HepG2 (cell line): ENCODE measurements around the gene GSS. TPM values are rescaled to one million over a fixed set of nuclear protein-coding genes. Genes with fewer than 3 reads are reported as not detected.

ENCODE experiments used
- ATAC-seq: fragments of 200-7000 bp; cut with Tn5 transposase; 3 replicates; pipeline ENCODE4 v1.9.1; 2020; ENCODE audit warnings: mild to moderate bottlenecking, moderate library complexity
- BruUV-seq: library from RNA; stranded (reverse); fragments of 400-500 nt; replicated peaks from 2 replicates; lab custom pipeline; 2021; lab: Mats Ljungman, UMichigan
- CTCF ChIA-PET: fragments of 300-600 bp; formaldehyde crosslinking; extraction: SDS; loops from one replicate; lab custom pipeline; 2021; ENCODE audit warnings: low total read pairs, inconsistent platforms, low intra/inter-chr PET ratio; lab: Yijun Ruan, JAX
- POLR2A ChIA-PET: fragments of 350-600 bp; sonication (Branson Sonifier 250); formaldehyde crosslinking; loops from one replicate; lab custom pipeline; 2020; ENCODE audit warnings: antibody characterized with exemption, inconsistent platforms; lab: Yijun Ruan, JAX
- DNase-seq: peaks from one replicate; pipeline ENCODE4 v3.0.0-alpha.2; 2015; ENCODE audit warnings: low spot score
- FAIRE-seq: peaks from 3 replicates; lab custom pipeline; 2011; peaks lifted over from hg19 to GRCh38; lab: Jason Lieb, UNC
- H2AFZ ChIP-seq: one replicate; pipeline ENCODE4 v1.6.1; 2011; ENCODE audit warnings: low read length, inconsistent platforms
- H3K27ac ChIP-seq: fragments of 300-600 bp; 3 replicates; pipeline ENCODE4 v1.8.0; 2011; ENCODE audit warnings: mixed run types, mild to moderate bottlenecking, mixed read lengths, low read length, inconsistent platforms; ENCODE audit not compliant: insufficient read depth; ENCODE audit errors: extremely low read length
- H3K27me3 ChIP-seq, 2 experiments: fragments of 200-600 bp in 1 of 2; 2 replicates in 1 of 2; 3 replicates in 1 of 2; pipeline versions ENCODE4 v1.6.0 to v1.8.0; 2011; ENCODE audit warnings: low read length in 2 of 2, mild to moderate bottlenecking in 2 of 2, moderate library complexity in 2 of 2, inconsistent platforms in 1 of 2; ENCODE audit not compliant: insufficient read depth in 2 of 2, control insufficient read depth in 1 of 2
- H3K36me3 ChIP-seq, 2 experiments: fragments of 200-600 bp in 1 of 2; replicated peaks in 1 of 2; 2 replicates in 1 of 2; 3 replicates in 1 of 2; pipeline versions ENCODE4 v1.5.1 to v1.8.0; 2011; ENCODE audit warnings: low read length in 2 of 2, inconsistent platforms in 1 of 2; ENCODE audit not compliant: insufficient read depth in 2 of 2, control insufficient read depth in 1 of 2
- H3K4me1 ChIP-seq: 2 replicates; pipeline ENCODE4 v1.5.1; 2012; ENCODE audit warnings: low read length, inconsistent platforms; ENCODE audit not compliant: insufficient read depth
- H3K4me2 ChIP-seq: 2 replicates; pipeline ENCODE4 v1.6.0; 2011; ENCODE audit warnings: low read depth, low read length, inconsistent platforms
- H3K4me3 ChIP-seq, 3 experiments: fragments of 200-600 bp in 1 of 3; sonication (generic), shearing (Covaris generic) in 1 of 3; replicated peaks in 1 of 3; 2 replicates each; pipeline ENCODE4 v1.5.1; 2011 to 2016; ENCODE audit warnings: low read length in 3 of 3, inconsistent platforms in 2 of 3, low read depth in 2 of 3, mild to moderate bottlenecking in 2 of 3, control low read depth in 1 of 3, mixed read lengths in 1 of 3; ENCODE audit not compliant: insufficient read depth in 1 of 3
- H3K79me2 ChIP-seq: one replicate; pipeline ENCODE4 v1.6.1; 2011; ENCODE audit warnings: low read length, inconsistent platforms; ENCODE audit not compliant: insufficient read depth
- H3K9ac ChIP-seq: 2 replicates; pipeline ENCODE4 v1.6.0; 2011; ENCODE audit warnings: mild to moderate bottlenecking, low read depth, low read length, inconsistent platforms; ENCODE audit not compliant: insufficient read depth
- H3K9me3 ChIP-seq: 2 replicates; pipeline ENCODE4 v1.5.1; 2012; ENCODE audit warnings: mild to moderate bottlenecking, low read length
- H4K20me1 ChIP-seq: 2 replicates; pipeline ENCODE4 v1.6.0; 2011; ENCODE audit warnings: inconsistent platforms, mild to moderate bottlenecking, low read length, moderate library complexity; ENCODE audit not compliant: insufficient read depth
- AHR ChIP-seq: IDR thresholded peaks from 2 replicates; pipeline ENCODE4 v1.6.1; 2018; ENCODE audit warnings: missing genetic modification reagents, missing compliant biosample characterization
- KLF6 ChIP-seq: IDR thresholded peaks from 2 replicates; pipeline ENCODE4 v1.8.0; 2016; ENCODE audit warnings: missing biosample characterization, missing genetic modification reagents
- MAX ChIP-seq: IDR thresholded peaks from 2 replicates; pipeline ENCODE4 v1.6.1; 2012; ENCODE audit warnings: inconsistent platforms
- MED13 ChIP-seq: sonication (generic); formaldehyde crosslinking; IDR thresholded peaks from 2 replicates; pipeline ENCODE4 v1.5.0; 2020; ENCODE audit warnings: missing genetic modification reagents
- MYNN ChIP-seq: sonication (generic); formaldehyde crosslinking; IDR thresholded peaks from 2 replicates; pipeline ENCODE4 v1.4.0; 2020; ENCODE audit warnings: mild to moderate bottlenecking, low read depth, missing genetic modification reagents
- NFE2 ChIP-seq: sonication (generic); formaldehyde crosslinking; IDR thresholded peaks from 2 replicates; pipeline ENCODE4 v1.4.0; 2020; ENCODE audit warnings: missing genetic modification reagents
- RNF219 ChIP-seq: sonication (generic); formaldehyde crosslinking; IDR thresholded peaks from 2 replicates; pipeline ENCODE4 v1.5.0; 2020; ENCODE audit warnings: mild to moderate bottlenecking, missing genetic modification reagents
- RXRB ChIP-seq: IDR thresholded peaks from 2 replicates; pipeline ENCODE4 v1.6.1; 2016; ENCODE audit warnings: borderline replicate concordance, missing genetic modification reagents, missing compliant biosample characterization
- SALL2 ChIP-seq: sonication (generic); formaldehyde crosslinking; IDR thresholded peaks from 2 replicates; pipeline ENCODE4 v1.8.1; 2023; ENCODE audit warnings: mild to moderate bottlenecking, missing genetic modification reagents, inconsistent platforms
- SMC3 ChIP-seq: IDR thresholded peaks from 2 replicates; pipeline ENCODE4 v1.6.1; 2011; ENCODE audit warnings: low read length, improper control_type of control experiment
- SUZ12 ChIP-seq: fragments of 150-350 bp; IDR thresholded peaks from 2 replicates; pipeline ENCODE4 v1.6.1; 2014; ENCODE audit warnings: low read depth, low read length
- TFAP4 ChIP-seq: sonication (generic); IDR thresholded peaks from 2 replicates; pipeline ENCODE4 v1.6.1; 2016; ENCODE audit warnings: low read depth, borderline replicate concordance
- ZBTB8A ChIP-seq: sonication (generic); formaldehyde crosslinking; IDR thresholded peaks from 2 replicates; pipeline ENCODE4 v1.4.0; 2020; ENCODE audit warnings: mild to moderate bottlenecking, low read depth, missing genetic modification reagents, borderline replicate concordance
- ZNF564 ChIP-seq: sonication (generic); formaldehyde crosslinking; IDR thresholded peaks from 2 replicates; pipeline ENCODE4 v1.8.1; 2023; ENCODE audit warnings: mild to moderate bottlenecking, missing genetic modification reagents
- ZNF772 ChIP-seq: sonication (generic); formaldehyde crosslinking; IDR thresholded peaks from 2 replicates; pipeline ENCODE4 v1.5.0; 2020; ENCODE audit warnings: mild to moderate bottlenecking, missing genetic modification reagents
- WGBS: methylation state at CpG from one replicate; pipeline ENCODE4 v1.1.6; 2017; ENCODE audit warnings: low lambda C conversion rate; 5-methylcytosine and 5-hydroxymethylcytosine counted together
- in situ Hi-C: cut with HindIII; loops from 2 replicates; pipeline ENCODE4 v1.10.0; 2017; ENCODE audit warnings: low pct_unique_long_range_greater_than_20kb; ENCODE audit not compliant: extremely low pct_ligation_motif_present
- intact Hi-C: fragments of 100-400 bp; cut with micrococcal nuclease; formaldehyde crosslinking; loops from one replicate; pipeline ENCODE4 v1.10.0; 2022; ENCODE audit not compliant: unreplicated experiment
- polyA plus RNA-seq, 8 experiments: library from polyadenylated mRNA; depleted of rRNA in 3 of 8; stranded (reverse) in 7 of 8; unstranded in 1 of 8; fragments of >200 nt; fragmentation: Illumina TruSeq in 4 of 8; extraction: Trizol in 4 of 8; gene quantifications; 2 replicates each; pipeline versions ENCODE4 v1.2.1 to v1.2.3, GENCODE V29; 2011 to 2016; ENCODE audit warnings: low read depth in 4 of 8, missing spikeins in 1 of 8, mixed read lengths in 1 of 8; ENCODE audit not compliant: insufficient read depth in 1 of 8
- total RNA-seq, 5 experiments: library from RNA; depleted of rRNA; stranded (reverse); fragments of >200 nt; fragmentation: Illumina TruSeq; extraction: Trizol; gene quantifications; 2 replicates each; pipeline ENCODE4 v1.2.3, GENCODE V29; 2016; ENCODE audit warnings: low read depth in 1 of 5

Gene GSS
- total and polyA plus RNA-seq, 2 of the 13 experiments (the other 11 are each of a cell fraction or from before 2014, with no cell fraction given), result 80.1 to 102 TPM

GRCh38 chr20:34943808-34944567 lies 11.6 kb downstream of the GSS start:
- no peak for DNase-seq
- BruUV-seq, result no TSS peak
- Histone ChIP-seq H3K36me3 (peaks cover 19 to 64% of the 10 kb centered on the region in 2 experiments), H3K27ac (no peak overlapping the region), H4K20me1 (no peaks in the 10 kb centered on the region), H3K9me3 (no peaks in the 10 kb centered on the region), H3K4me1 (peaks cover 11% of the 10 kb centered on the region), H2AFZ (no peak overlapping the region), H3K9ac (no peak overlapping the region), H3K4me2 (no peak overlapping the region), H3K4me3 (no peak overlapping the region), H3K27me3 (no peaks in the 10 kb centered on the region), H3K79me2 (no peaks in the 10 kb centered on the region)
- CTCF ChIA-PET, result no interaction called here
- in situ Hi-C loops (no loop called here), intact Hi-C loops (no loop called here)
- no peak for FAIRE-seq
- ATAC-seq, result no peak
- TF ChIP-seq RXRB, result no peak
- no peak for TF ChIP-seq MED13 (CRISPR knock-in tag)
- no peak for TF ChIP-seq NFE2
- no peak for TF ChIP-seq MYNN (CRISPR knock-in tag)
- TF ChIP-seq AHR (CRISPR knock-in tag), result no peak
- no peak for TF ChIP-seq SALL2 (CRISPR knock-in tag)
- TF ChIP-seq ZNF772, result no peak
- TF ChIP-seq SMC3, result no peak
- TF ChIP-seq TFAP4, result no peak
- TF ChIP-seq RNF219, result no peak
- TF ChIP-seq ZNF564 (CRISPR knock-in tag), result no peak
- no peak for TF ChIP-seq ZBTB8A
- TF ChIP-seq MAX, result no peak
- no peak for TF ChIP-seq SUZ12
- TF ChIP-seq KLF6 (CRISPR knock-in tag), result no peak
- POLR2A ChIA-PET, result interaction anchor here (1.1 to 2.6 kb wide), 2 partner anchors 12 to 340 kb away, joined by 3 to 7 read pairs; partner anchors contain the start of genes EIF6, GSS and MYH7B
- WGBS, result 93% methylated on average over 2 of the region's 2 CpGs
